Natural killer cell (primary cell): ENCODE measurements around the gene TBCCD1. TPM values are rescaled to one million over a fixed set of nuclear protein-coding genes. Genes with fewer than 3 reads are reported as not detected.
"Not testable (repeated sequence)": the region's sequence is repeated elsewhere in the genome, so short reads cannot be mapped to it uniquely, and the experiment has no call there.

Source experiments
- ATAC-seq, 3 donors: fragments of 150-1000 bp in 2 of 3; fragments of 200-7000 bp in 1 of 3; cut with Tn5 transposase; 1 replicate in 1 of 3; 2 replicates in 2 of 3; pipeline ENCODE4 v1.10.0; 2021; ENCODE audit warnings: mild to moderate bottlenecking in 2 of 3, moderate library complexity in 2 of 3
- DNase-seq, 2 donors: peaks; one replicate each; pipeline versions ENCODE4 v3.0.0 to v3.0.0-alpha.2; 2013 to 2021; ENCODE audit warnings: mixed read lengths in 1 of 2
- H3K27ac ChIP-seq: one replicate; pipeline ENCODE4 v1.5.1; 2013; ENCODE audit warnings: mild to moderate bottlenecking, low read length
- H3K27me3 ChIP-seq: one replicate; pipeline ENCODE4 v1.6.1; 2013; ENCODE audit warnings: low read length; ENCODE audit not compliant: control insufficient read depth, insufficient read depth
- H3K36me3 ChIP-seq: one replicate; pipeline ENCODE4 v1.6.1; 2013; ENCODE audit warnings: low read length; ENCODE audit not compliant: control insufficient read depth, insufficient read depth
- H3K4me1 ChIP-seq: one replicate; pipeline ENCODE4 v1.6.1; 2013; ENCODE audit warnings: low read length; ENCODE audit not compliant: control insufficient read depth, insufficient read depth
- H3K4me3 ChIP-seq: one replicate; pipeline ENCODE4 v1.5.1; 2013; ENCODE audit warnings: low read length
- H3K9me3 ChIP-seq: one replicate; pipeline ENCODE4 v1.6.1; 2013; ENCODE audit warnings: low read length; ENCODE audit not compliant: control insufficient read depth, insufficient read depth
- H3K27ac Mint-ChIP-seq, 2 donors: one replicate each; pipeline ENCODE4 v1.8.0; 2022; ENCODE audit warnings: mild to moderate bottlenecking in 2 of 2, mixed read lengths in 2 of 2, moderate library complexity in 1 of 2
- H3K27me3 Mint-ChIP-seq, 2 donors: one replicate each; pipeline ENCODE4 v1.8.0; 2022; ENCODE audit warnings: low read depth in 2 of 2, mixed read lengths in 2 of 2
- H3K36me3 Mint-ChIP-seq: one replicate; pipeline ENCODE4 v1.8.0; 2022; ENCODE audit warnings: mixed read lengths
- H3K4me1 Mint-ChIP-seq, 2 donors: one replicate each; pipeline ENCODE4 v1.8.0; 2022; ENCODE audit warnings: mixed read lengths in 2 of 2
- H3K4me3 Mint-ChIP-seq: one replicate; pipeline ENCODE4 v1.8.0; 2022; ENCODE audit warnings: mild to moderate bottlenecking, moderate library complexity, mixed read lengths
- H3K9me3 Mint-ChIP-seq, 2 donors: one replicate each; pipeline ENCODE4 v1.8.0; 2022; ENCODE audit warnings: mixed read lengths in 2 of 2
- WGBS: methylation state at CpG from one replicate; pipeline ENCODE4 v1.1.7; 2013; ENCODE audit warnings: missing lambda C conversion rate; ENCODE audit not compliant: insufficient coverage; 5-methylcytosine and 5-hydroxymethylcytosine counted together
- intact Hi-C: fragments of 100-400 bp; cut with micrococcal nuclease; formaldehyde crosslinking; loops from one replicate; pipeline ENCODE4 v1.14.2; 2022
- total RNA-seq, 4 donors: library from RNA; stranded (reverse); fragments of 120-200 nt in 1 of 4; gene quantifications; one replicate each; pipeline versions ENCODE4 v1.2.3 to v1.2.4, GENCODE V29; 2013 to 2022
- TF ChIP-seq, protein P1 (sequence below): fragments of 200-600 bp; IDR thresholded peaks from one replicate; pipeline ENCODE4 v1.8.0; 2022; ENCODE audit warnings: antibody characterized with exemption

TBCCD1 gene
- total RNA-seq, 3 donors from 2014 or later (not counting 1 experiment from before 2014, with no cell fraction given): 16.8 to 23.0 (median 20.3) TPM

DNA sequence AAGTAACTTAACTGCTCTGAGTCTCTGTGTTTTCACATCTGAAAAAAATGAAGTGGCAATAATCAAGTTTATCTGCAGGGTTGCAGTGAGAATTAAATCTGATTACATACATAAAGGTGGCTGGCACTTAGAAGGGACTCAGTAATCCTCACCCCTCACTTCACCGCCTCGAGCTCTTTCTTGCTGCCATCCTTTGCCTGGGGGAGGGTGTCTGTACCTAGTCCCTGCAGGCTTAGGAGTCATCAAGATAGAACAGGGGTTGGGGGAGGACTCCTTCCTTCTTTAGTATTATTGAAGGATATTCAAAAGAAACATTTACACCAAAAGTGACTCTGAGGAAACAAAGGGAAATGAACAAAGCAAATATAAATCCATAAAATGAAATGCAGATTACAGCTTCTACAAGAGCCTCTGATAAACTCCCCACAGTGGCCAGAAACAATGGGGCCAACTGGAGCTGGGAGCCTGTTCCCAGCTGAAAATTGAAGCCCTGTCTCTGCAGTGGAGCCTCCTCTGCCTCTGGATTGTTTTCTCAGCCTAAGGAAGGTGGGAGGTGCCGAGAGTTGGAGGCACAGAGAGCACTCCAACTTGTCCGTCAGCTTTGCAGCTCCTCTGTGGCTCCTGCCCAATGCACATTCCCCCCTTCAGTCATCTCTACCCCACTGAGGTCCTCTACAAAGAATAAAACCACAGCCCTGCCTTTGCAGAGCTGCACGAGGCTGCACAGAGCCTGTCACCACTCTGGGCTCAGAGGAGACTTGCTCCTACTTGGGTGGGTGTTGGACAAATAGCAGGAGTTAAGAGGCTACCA lies 64.8 kb downstream of the TBCCD1 start:
- no peak overlapping the region for H3K4me3 ChIP-seq
- H3K27me3 ChIP-seq: no peaks in the 10 kb centered on the region
- no peak overlapping the region for H3K27ac ChIP-seq
- TF ChIP-seq, protein P1, sequence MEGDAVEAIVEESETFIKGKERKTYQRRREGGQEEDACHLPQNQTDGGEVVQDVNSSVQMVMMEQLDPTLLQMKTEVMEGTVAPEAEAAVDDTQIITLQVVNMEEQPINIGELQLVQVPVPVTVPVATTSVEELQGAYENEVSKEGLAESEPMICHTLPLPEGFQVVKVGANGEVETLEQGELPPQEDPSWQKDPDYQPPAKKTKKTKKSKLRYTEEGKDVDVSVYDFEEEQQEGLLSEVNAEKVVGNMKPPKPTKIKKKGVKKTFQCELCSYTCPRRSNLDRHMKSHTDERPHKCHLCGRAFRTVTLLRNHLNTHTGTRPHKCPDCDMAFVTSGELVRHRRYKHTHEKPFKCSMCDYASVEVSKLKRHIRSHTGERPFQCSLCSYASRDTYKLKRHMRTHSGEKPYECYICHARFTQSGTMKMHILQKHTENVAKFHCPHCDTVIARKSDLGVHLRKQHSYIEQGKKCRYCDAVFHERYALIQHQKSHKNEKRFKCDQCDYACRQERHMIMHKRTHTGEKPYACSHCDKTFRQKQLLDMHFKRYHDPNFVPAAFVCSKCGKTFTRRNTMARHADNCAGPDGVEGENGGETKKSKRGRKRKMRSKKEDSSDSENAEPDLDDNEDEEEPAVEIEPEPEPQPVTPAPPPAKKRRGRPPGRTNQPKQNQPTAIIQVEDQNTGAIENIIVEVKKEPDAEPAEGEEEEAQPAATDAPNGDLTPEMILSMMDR: no peak
- H3K36me3 ChIP-seq: no peaks in the 10 kb centered on the region
- ATAC-seq: no peak
- no peaks in the 10 kb centered on the region for H3K4me1 ChIP-seq
- Mint-ChIP-seq H3K36me3 (no peaks in the 10 kb centered on the region), H3K4me3 (no peak overlapping the region), H3K27ac (no peak overlapping the region), H3K27me3 (peaks cover 2 to 17% of the 10 kb centered on the region in 2 donors), H3K9me3 (no peaks in the 10 kb centered on the region), H3K4me1 (peaks cover 8 to 12% of the 10 kb centered on the region in 2 donors)
- no peaks in the 10 kb centered on the region for H3K9me3 ChIP-seq
- DNase-seq: no peak
- intact Hi-C loops: no loop called here
- 35% methylated on average over 3 of the region's 5 CpGs for WGBS

DNA sequence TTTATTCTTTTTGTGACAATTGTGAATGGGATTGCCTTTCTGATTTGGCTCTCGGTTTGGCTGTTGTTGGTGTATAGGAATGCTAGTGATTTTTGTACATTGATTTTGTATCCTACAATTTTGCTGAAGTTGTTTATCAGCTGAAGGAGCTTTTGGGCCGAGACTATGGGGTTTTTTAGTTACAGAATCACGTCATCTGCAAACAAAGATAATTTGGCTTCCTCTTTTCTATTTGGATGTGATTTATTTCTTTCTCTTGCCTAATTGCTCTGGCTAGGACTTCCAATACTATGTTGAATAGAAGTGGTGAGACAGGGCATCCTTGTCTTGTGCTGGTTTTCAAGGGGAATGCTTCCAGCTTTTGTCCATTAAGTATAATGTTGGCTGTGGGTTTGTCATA lies 67.2 kb downstream of the TBCCD1 start:
- intact Hi-C loops, H3K36me3 ChIP-seq, H3K4me3 Mint-ChIP-seq, ATAC-seq, H3K9me3 Mint-ChIP-seq, H3K4me3 ChIP-seq, H3K4me1 ChIP-seq, H3K27ac ChIP-seq, H3K27me3 ChIP-seq, H3K36me3 Mint-ChIP-seq, H3K9me3 ChIP-seq, H3K27ac Mint-ChIP-seq, H3K4me1 Mint-ChIP-seq, DNase-seq: not testable (repeated sequence)
- WGBS: 59% methylated on average over 3 of the region's 3 CpGs
- H3K27me3 Mint-ChIP-seq: peaks cover 0 to 17% of the 10 kb centered on the region in 2 donors

DNA sequence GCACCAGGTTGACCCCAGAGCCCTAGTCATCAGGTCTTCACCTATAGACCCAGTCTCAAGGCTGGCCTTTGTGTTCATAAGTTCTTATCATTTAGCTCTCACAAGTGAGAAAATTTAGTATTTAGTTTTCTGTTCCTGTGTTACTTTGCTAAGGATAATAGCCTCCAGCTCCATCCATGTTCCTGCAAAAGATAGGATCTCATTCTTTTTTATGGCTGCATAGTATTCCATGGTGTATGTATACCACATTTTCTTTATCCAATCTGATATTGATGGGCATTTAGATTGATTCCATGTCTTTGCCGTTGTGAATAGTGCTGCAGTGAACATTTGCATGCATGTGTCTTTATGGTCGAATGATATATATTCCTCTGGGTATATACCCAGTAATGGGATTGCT lies 69.1 kb downstream of the TBCCD1 start:
- no CpG with 5 or more reads among the region's 2 CpGs for WGBS

DNA sequence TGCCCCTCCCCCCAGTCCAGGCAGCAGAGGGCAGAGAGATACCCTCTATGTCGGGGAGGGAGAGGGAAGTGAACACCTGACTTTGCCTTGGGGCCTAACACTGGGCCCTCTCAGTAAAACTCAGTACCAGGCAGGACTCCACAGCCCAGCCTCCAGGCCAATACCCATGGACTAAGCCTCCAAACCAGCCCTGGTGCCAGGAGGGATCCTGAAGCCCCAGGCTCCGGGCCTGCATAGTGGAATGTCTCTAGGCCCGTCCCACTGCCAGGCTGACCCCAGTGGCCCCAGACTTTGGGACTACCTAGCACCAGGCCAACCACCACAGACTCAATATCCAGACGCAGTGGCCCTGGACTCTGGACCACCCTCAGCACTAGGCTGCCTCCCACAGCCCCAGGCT lies 69.5 kb downstream of the TBCCD1 start:
- Histone ChIP-seq H3K4me3 (no peak overlapping the region), H3K9me3 (no peaks in the 10 kb centered on the region), H3K36me3 (no peaks in the 10 kb centered on the region), H3K4me1 (no peaks in the 10 kb centered on the region), H3K27me3 (no peaks in the 10 kb centered on the region), H3K27ac (no peak overlapping the region)
- intact Hi-C loops: no loop called here
- TF ChIP-seq, protein P1: no peak
- H3K27me3 Mint-ChIP-seq: peaks cover 0 to 17% of the 10 kb centered on the region in 2 donors
- H3K36me3 Mint-ChIP-seq: no peaks in the 10 kb centered on the region
- 96% methylated on average over 4 of the region's 4 CpGs for WGBS
- H3K4me3 Mint-ChIP-seq: no peak overlapping the region
- H3K9me3 Mint-ChIP-seq: no peaks in the 10 kb centered on the region
- DNase-seq (no peak), ATAC-seq (peak in 1 of 3 donors; percentile 30)
- H3K27ac Mint-ChIP-seq: no peak overlapping the region
- H3K4me1 Mint-ChIP-seq: peaks cover under 1 to 2% of the 10 kb centered on the region in 2 donors

More for the DNA sequence above, 69.1 kb downstream of the TBCCD1 start:
- H3K9me3 Mint-ChIP-seq, ATAC-seq, H3K4me3 ChIP-seq, H3K27ac Mint-ChIP-seq, intact Hi-C loops, H3K9me3 ChIP-seq, H3K27me3 ChIP-seq, H3K4me1 ChIP-seq, H3K4me1 Mint-ChIP-seq, H3K27ac ChIP-seq, H3K4me3 Mint-ChIP-seq, H3K36me3 Mint-ChIP-seq, H3K36me3 ChIP-seq, DNase-seq: not testable (repeated sequence)
- peaks cover 0 to 17% of the 10 kb centered on the region in 2 donors for H3K27me3 Mint-ChIP-seq
